GM06990 (cell line): ENCODE data around the gene TSPAN6.

ENCODE experiments used
- DNase-seq: peaks from one replicate; pipeline ENCODE4 v3.0.0-alpha.2; 2011; ENCODE audit not compliant: insufficient read length; ENCODE audit errors: extremely low read depth
- H3K27me3 ChIP-seq: replicated peaks from 2 replicates; pipeline ENCODE4 v1.6.0; 2011; ENCODE audit warnings: low read length; ENCODE audit not compliant: control insufficient read depth, insufficient read depth
- H3K36me3 ChIP-seq: 2 replicates; pipeline ENCODE4 v1.5.1; 2011; ENCODE audit warnings: low read length; ENCODE audit not compliant: control insufficient read depth, insufficient read depth
- H3K4me3 ChIP-seq: replicated peaks from 2 replicates; pipeline ENCODE4 v1.5.1; 2011; ENCODE audit warnings: low read depth, mild to moderate bottlenecking, control low read depth, low read length
- TF ChIP-seq, protein P1 (sequence below): IDR thresholded peaks from 2 replicates; pipeline ENCODE4 v1.5.1; 2011; ENCODE audit warnings: low read length, control low read depth, mild to moderate bottlenecking, inconsistent platforms; ENCODE audit not compliant: insufficient read depth, poor library complexity, severe bottlenecking

Gene TSPAN6

GRCh38 chrX:100680756-100681155 is 44.1 kb upstream of the TSPAN6 start:
- TF ChIP-seq, protein P1, sequence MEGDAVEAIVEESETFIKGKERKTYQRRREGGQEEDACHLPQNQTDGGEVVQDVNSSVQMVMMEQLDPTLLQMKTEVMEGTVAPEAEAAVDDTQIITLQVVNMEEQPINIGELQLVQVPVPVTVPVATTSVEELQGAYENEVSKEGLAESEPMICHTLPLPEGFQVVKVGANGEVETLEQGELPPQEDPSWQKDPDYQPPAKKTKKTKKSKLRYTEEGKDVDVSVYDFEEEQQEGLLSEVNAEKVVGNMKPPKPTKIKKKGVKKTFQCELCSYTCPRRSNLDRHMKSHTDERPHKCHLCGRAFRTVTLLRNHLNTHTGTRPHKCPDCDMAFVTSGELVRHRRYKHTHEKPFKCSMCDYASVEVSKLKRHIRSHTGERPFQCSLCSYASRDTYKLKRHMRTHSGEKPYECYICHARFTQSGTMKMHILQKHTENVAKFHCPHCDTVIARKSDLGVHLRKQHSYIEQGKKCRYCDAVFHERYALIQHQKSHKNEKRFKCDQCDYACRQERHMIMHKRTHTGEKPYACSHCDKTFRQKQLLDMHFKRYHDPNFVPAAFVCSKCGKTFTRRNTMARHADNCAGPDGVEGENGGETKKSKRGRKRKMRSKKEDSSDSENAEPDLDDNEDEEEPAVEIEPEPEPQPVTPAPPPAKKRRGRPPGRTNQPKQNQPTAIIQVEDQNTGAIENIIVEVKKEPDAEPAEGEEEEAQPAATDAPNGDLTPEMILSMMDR, result no peak
- Histone ChIP-seq H3K27me3 (no peaks in the 10 kb centered on the region), H3K36me3 (no peaks in the 10 kb centered on the region), H3K4me3 (no peak overlapping the region)
- no peak for DNase-seq

GRCh38 chrX:100677611-100678181 is 41.1 kb upstream of the TSPAN6 start:
- H3K36me3 ChIP-seq, result no peaks in the 10 kb centered on the region
- H3K27me3 ChIP-seq, result no peaks in the 10 kb centered on the region; the same call in 1 of the 2 replicates
- TF ChIP-seq, protein P1, result no peak
- no peak overlapping the region for H3K4me3 ChIP-seq
- DNase-seq, result no peak

GRCh38 chrX:100674705-100675104 is 38.1 kb upstream of the TSPAN6 start:
- TF ChIP-seq, protein P1, result no peak
- H3K27me3 ChIP-seq, result no peaks in the 10 kb centered on the region; the same call in 1 of the 2 replicates
- DNase-seq, result no peak
- no peaks in the 10 kb centered on the region for H3K36me3 ChIP-seq
- no peak overlapping the region for H3K4me3 ChIP-seq

GRCh38 chrX:100673397-100673953 is 36.9 kb upstream of the TSPAN6 start:
- DNase-seq, result no peak
- Histone ChIP-seq H3K4me3 (no peak overlapping the region), H3K36me3 (no peaks in the 10 kb centered on the region), H3K27me3 (no peaks in the 10 kb centered on the region; the same call in none of the 2 replicates)
- TF ChIP-seq, protein P1, result no peak

GRCh38 chrX:100672966-100673365 is 36.4 kb upstream of the TSPAN6 start:
- no peak for DNase-seq
- H3K36me3 ChIP-seq, result no peaks in the 10 kb centered on the region
- no peaks in the 10 kb centered on the region; the same call in none of the 2 replicates for H3K27me3 ChIP-seq
- TF ChIP-seq, protein P1, result no peak
- no peak overlapping the region for H3K4me3 ChIP-seq

- Histone ChIP-seq H3K4me3 (no peak overlapping the region), H3K27me3 (no peaks in the 10 kb centered on the region; the same call in 1 of the 2 replicates), H3K36me3 (no peaks in the 10 kb centered on the region)
- TF ChIP-seq, protein P1, result no peak
- DNase-seq, result no peak
These were observed 27.0 kb upstream of the TSPAN6 start for GRCh38 chrX:100663642-100664041.
